ENCODE data around the gene CKMT2.

CKMT2 gene

DNA sequence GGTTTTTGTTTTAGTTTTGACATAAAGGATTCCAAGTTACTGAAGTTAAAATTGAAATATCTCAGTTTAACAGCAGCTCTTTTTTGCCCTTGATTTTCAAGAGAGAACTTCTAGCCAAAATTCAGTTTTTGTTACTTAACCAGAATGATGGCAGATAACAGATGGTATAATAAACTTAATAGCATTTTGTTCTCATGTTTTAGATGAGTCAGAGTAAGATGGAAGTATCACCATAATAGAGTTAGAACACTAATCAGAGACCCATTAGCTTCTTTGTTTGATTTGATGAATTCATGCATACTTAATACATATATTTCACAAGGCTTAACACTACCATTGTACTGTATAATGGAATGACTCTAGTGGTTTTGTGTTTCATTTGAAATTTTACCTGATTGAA, 80.2 kb downstream of the CKMT2 start:
- DNase-seq: no peak

DNA sequence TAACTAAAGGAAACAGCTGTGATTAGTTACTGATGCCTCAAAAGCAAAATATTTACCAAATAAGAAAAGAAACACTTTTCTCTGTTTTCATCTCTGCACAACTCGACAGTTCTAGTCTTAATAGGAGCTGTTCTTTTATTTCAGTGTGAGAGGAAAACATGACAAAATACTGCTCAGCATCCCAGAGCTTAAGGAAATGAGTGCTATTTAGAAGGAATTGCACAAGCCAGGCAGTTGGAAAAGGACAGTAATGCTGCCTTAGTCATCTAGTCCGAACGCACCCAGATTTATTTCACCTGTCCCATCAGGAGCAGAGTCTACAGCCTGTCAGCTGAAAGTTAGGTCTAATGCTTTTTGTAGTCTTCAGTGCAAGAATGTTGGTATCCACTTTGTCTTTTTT, 80.6 kb downstream of the CKMT2 start:
- DNase-seq: no peak

DNA sequence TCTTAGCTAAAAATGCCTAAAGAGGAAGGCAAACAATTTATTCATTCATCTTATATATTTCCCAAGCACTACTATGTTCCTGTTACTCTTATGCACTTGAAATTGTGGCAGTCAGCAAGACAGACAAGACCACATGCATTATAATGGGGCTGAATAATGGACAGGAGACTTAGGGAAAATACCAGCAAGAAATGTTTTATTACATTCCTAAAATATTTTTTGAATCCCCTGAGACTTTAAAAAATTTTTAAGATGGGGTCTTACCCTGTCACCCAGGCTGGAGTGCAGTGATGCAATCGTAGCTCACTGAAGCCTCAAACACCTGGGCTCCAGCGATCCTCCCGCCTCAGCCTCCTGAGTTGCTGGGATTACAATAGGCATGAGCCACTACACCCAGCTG, 81.5 kb downstream of the CKMT2 start:
- no peak for DNase-seq

DNA sequence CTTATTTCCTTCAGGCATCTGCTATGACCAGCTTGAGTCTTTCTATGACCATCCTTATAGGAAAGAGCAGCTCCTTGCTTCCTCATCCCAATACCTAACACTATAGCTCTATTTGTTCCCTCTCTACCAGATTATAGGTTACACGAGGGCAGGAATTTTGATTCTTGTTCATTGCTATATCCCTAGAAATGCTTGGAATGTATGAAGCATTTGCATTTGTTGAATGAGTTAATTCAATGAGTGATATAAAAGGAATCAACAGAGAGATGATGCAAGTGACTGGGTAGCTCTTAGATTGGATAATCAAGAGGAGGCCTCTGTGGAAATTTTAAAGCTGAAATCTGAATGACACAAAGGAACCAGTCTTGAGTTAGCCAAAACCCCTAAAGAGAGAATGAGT, 82.2 kb downstream of the CKMT2 start:
- DNase-seq: no peak

DNA sequence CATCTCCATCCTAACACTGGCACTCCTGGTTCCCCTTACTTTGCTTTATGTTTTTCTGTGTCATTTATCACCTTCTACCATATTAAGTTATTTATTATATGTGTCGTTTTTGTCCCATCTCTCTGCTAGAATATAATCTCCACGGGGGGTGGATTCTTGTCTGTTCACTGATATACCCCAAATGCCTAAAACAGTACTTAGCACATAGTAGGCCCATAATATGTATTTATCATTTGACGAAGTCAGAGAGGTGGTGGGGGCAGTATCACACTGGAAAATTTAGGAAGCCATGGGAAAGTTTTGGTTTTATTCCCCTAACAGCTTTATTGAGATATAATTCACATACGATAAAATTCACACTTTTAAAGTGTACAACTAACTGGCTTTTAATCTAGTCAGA, 82.7 kb downstream of the CKMT2 start:
- DNase-seq: no peak
